Cardiac fibroblast (primary cell): Measurements from ENCODE around the gene KDM3A.
A peak's percentile ranks its signal among the peaks of the same experiment; 100 is the strongest.

Experiments used
- DNase-seq, 2 donors: peaks; one replicate each; pipeline versions ENCODE4 v3.0.0 to v3.0.0-alpha.2; 2010; ENCODE audit warnings: low read depth in 2 of 2
- H3K4me3 ChIP-seq, 2 donors: replicated peaks in 1 of 2; 1 replicate in 1 of 2; 2 replicates in 1 of 2; pipeline ENCODE4 v1.5.1; 2011; ENCODE audit warnings: low read depth in 2 of 2, low read length in 2 of 2, mild to moderate bottlenecking in 2 of 2, moderate library complexity in 1 of 2
- CTCF ChIP-seq: IDR thresholded peaks from one replicate; pipeline ENCODE4 v1.5.1; 2011; ENCODE audit warnings: low read depth, mild to moderate bottlenecking, low read length, inconsistent platforms

KDM3A gene

GRCh38 chr2:86414996-86415395 lies 26.2 kb upstream of the KDM3A start:
- no peak for DNase-seq
- TF ChIP-seq CTCF = no peak
- no peak overlapping the region for H3K4me3 ChIP-seq

- DNase-seq = no peak
- TF ChIP-seq CTCF = no peak
- no peak overlapping the region for H3K4me3 ChIP-seq
Measured at GRCh38 chr2:86416146-86416545, 25.0 kb upstream of the KDM3A start.

- DNase-seq = peak in 1 of 2 donors; percentile 65
- H3K4me3 ChIP-seq = no peak overlapping the region
- no peak for TF ChIP-seq CTCF
Measured at GRCh38 chr2:86417961-86418360, 23.2 kb upstream of the KDM3A start.

- no peak overlapping the region for H3K4me3 ChIP-seq
- TF ChIP-seq CTCF = no peak
- DNase-seq = no peak
Measured at GRCh38 chr2:86420913-86421312, 20.3 kb upstream of the KDM3A start.

GRCh38 chr2:86426271-86426670 lies 14.9 kb upstream of the KDM3A start:
- DNase-seq = no peak
- no peak for TF ChIP-seq CTCF
- H3K4me3 ChIP-seq = no peak overlapping the region

- DNase-seq = no peak
Measured at GRCh38 chr2:86429335-86429734, 11.8 kb upstream of the KDM3A start.

More at GRCh38 chr2:86429335-86429734, 11.8 kb upstream of the KDM3A start:
- no peak overlapping the region for H3K4me3 ChIP-seq
- TF ChIP-seq CTCF = no peak
